Measurements from ENCODE around the gene ICE2. TPM values are rescaled to one million over a fixed set of nuclear protein-coding genes. Genes with fewer than 3 reads are reported as not detected.

The ICE2 gene
- total and polyA plus RNA-seq, 4 donors: 5.7 to 26.6 (median 16.8) TPM

- Histone ChIP-seq H3K9ac (ENCODE audit: low read depth in 1 of 2, low read length in 2 of 2) (no peak overlapping the region), H3K27me3 (ENCODE audit: control insufficient read depth in 4 of 4, insufficient read depth in 4 of 4, low read length in 3 of 4) (no peaks in the 10 kb centered on the region), H3K36me3 (ENCODE audit: control insufficient read depth in 4 of 4, insufficient read depth in 3 of 4, low read depth in 1 of 4, low read length in 3 of 4) (peaks cover 12 to 40% (median 32%) of the 10 kb centered on the region in 4 donors), H3K4me1 (ENCODE audit: control insufficient read depth in 4 of 4, insufficient read depth in 4 of 4, low read length in 3 of 4) (peaks cover 0 to 3% (median 0%) of the 10 kb centered on the region in 4 donors), H3K4me3 (ENCODE audit: low read depth in 1 of 3, low read length in 3 of 3) (no peak overlapping the region), H3K27ac (ENCODE audit: low read depth in 1 of 2, low read length in 2 of 2) (no peak overlapping the region), H3K9me3 (ENCODE audit: control insufficient read depth in 4 of 4, low read length in 3 of 4) (no peaks in the 10 kb centered on the region)
- no peak for TF ChIP-seq GABPA (IDR thresholded peaks at IDR 0.05 in 1 of 2, conservative IDR thresholded peaks at IDR 0.05 in 1 of 2)
- TF ChIP-seq YY1 (IDR thresholded peaks at IDR 0.05): no peak
- TF ChIP-seq ATF3 (IDR thresholded peaks at IDR 0.05): no peak
- no peak for TF ChIP-seq JUND (IDR thresholded peaks at IDR 0.05)
- no peak for TF ChIP-seq HNF4G (IDR thresholded peaks at IDR 0.05)
- no peak for TF ChIP-seq RXRA (IDR thresholded peaks at IDR 0.05)
- no peak for TF ChIP-seq FOXA2 (IDR thresholded peaks at IDR 0.05)
- TF ChIP-seq MAX (IDR thresholded peaks at IDR 0.05): no peak
- TF ChIP-seq ZBTB33 (IDR thresholded peaks at IDR 0.05): no peak
- TF ChIP-seq CTCF (IDR thresholded peaks at IDR 0.05; ENCODE audit: low read depth, low read length, missing input control): no peak
- TF ChIP-seq REST (IDR thresholded peaks at IDR 0.05): no peak
- TF ChIP-seq FOXA1 (IDR thresholded peaks at IDR 0.05): no peak
- no peak for TF ChIP-seq TAF1 (conservative IDR thresholded peaks at IDR 0.05)
- TF ChIP-seq EGR1 (IDR thresholded peaks at IDR 0.05; ENCODE audit: low read depth in 2 of 2): no peak
- no peak for TF ChIP-seq HNF4A (conservative IDR thresholded peaks at IDR 0.05)
- DNase-seq (ENCODE audit: low spot score): no peak
- 96% methylated on average over 12 of the region's 12 CpGs for WGBS
Measured at GRCh38 chr15:60514261-60514881, 35.4 kb upstream of the ICE2 start.

GRCh38 chr15:60513676-60514075 lies 34.7 kb upstream of the ICE2 start:
- Histone ChIP-seq H3K4me3 (ENCODE audit: low read depth in 1 of 3, low read length in 3 of 3) (no peak overlapping the region), H3K9ac (ENCODE audit: low read depth in 1 of 2, low read length in 2 of 2) (no peak overlapping the region), H3K27me3 (ENCODE audit: control insufficient read depth in 4 of 4, insufficient read depth in 4 of 4, low read length in 3 of 4) (no peaks in the 10 kb centered on the region), H3K36me3 (ENCODE audit: control insufficient read depth in 4 of 4, insufficient read depth in 3 of 4, low read depth in 1 of 4, low read length in 3 of 4) (peaks cover 14 to 43% (median 32%) of the 10 kb centered on the region in 4 donors), H3K9me3 (ENCODE audit: control insufficient read depth in 4 of 4, low read length in 3 of 4) (no peaks in the 10 kb centered on the region), H3K27ac (ENCODE audit: low read depth in 1 of 2, low read length in 2 of 2) (no peak overlapping the region), H3K4me1 (ENCODE audit: control insufficient read depth in 4 of 4, insufficient read depth in 4 of 4, low read length in 3 of 4) (peaks cover 0 to 3% (median 0%) of the 10 kb centered on the region in 4 donors)
- DNase-seq (ENCODE audit: low spot score): no peak
- WGBS: 96% methylated on average over 7 of the region's 7 CpGs
- TF ChIP-seq YY1 (IDR thresholded peaks at IDR 0.05): no peak
- TF ChIP-seq FOXA2 (IDR thresholded peaks at IDR 0.05): no peak
- no peak for TF ChIP-seq RAD21 (IDR thresholded peaks at IDR 0.05)
- no peak for TF ChIP-seq SP1 (IDR thresholded peaks at IDR 0.05)
- TF ChIP-seq ATF3 (IDR thresholded peaks at IDR 0.05): no peak
- TF ChIP-seq REST (IDR thresholded peaks at IDR 0.05): no peak
- TF ChIP-seq HNF4A (conservative IDR thresholded peaks at IDR 0.05): no peak
- no peak for TF ChIP-seq CTCF (IDR thresholded peaks at IDR 0.05; ENCODE audit: low read depth, low read length, missing input control)
- no peak for TF ChIP-seq RXRA (IDR thresholded peaks at IDR 0.05)

Data from liver (tissue), 9 donors.